Neural cell (in vitro differentiated cells): ENCODE data around the gene DIAPH2. TPM values are rescaled to one million over a fixed set of nuclear protein-coding genes. Genes with fewer than 3 reads are reported as not detected.

Experiments
- H2AFZ ChIP-seq: fragments of 200-600, 300-800 bp; sonication (generic), shearing (Covaris generic); 2 replicates; pipeline ENCODE4 v1.6.0; 2014; ENCODE audit warnings: low read depth, mild to moderate bottlenecking, antibody characterized with exemption, low read length, moderate library complexity
- H3F3A ChIP-seq: fragments of 200-600 bp; shearing (Covaris generic); 2 replicates; pipeline ENCODE4 v1.6.1; 2016; ENCODE audit warnings: mild to moderate bottlenecking, moderate library complexity, mixed read lengths, antibody characterized with exemption, low read length; ENCODE audit not compliant: insufficient read depth, poor library complexity, severe bottlenecking
- H3K27ac ChIP-seq: fragments of 200-600, 300-800 bp; sonication (generic), shearing (Covaris generic); 2 replicates; pipeline ENCODE4 v1.5.1; 2014; ENCODE audit warnings: mild to moderate bottlenecking, low read length, moderate library complexity
- H3K27me3 ChIP-seq: fragments of 300-800, 200-600 bp; sonication (generic), shearing (Covaris generic); 2 replicates; pipeline ENCODE4 v1.6.0; 2014; ENCODE audit warnings: mild to moderate bottlenecking, low read depth, low read length, moderate library complexity; ENCODE audit not compliant: insufficient read depth
- H3K36me3 ChIP-seq: fragments of 300-800, 200-600 bp; sonication (generic), shearing (Covaris generic); 2 replicates; pipeline ENCODE4 v1.5.1; 2014; ENCODE audit warnings: mild to moderate bottlenecking, antibody characterized with exemption, low read length, moderate library complexity; ENCODE audit not compliant: insufficient read depth
- H3K4me2 ChIP-seq: fragments of 300-800, 200-600 bp; sonication (generic), shearing (Covaris generic); 2 replicates; pipeline ENCODE4 v1.6.0; 2014; ENCODE audit warnings: mild to moderate bottlenecking, low read length
- H3K4me3 ChIP-seq: fragments of 300-800, 200-600 bp; sonication (generic), shearing (Covaris generic); 2 replicates; pipeline ENCODE4 v1.5.1; 2014; ENCODE audit warnings: mild to moderate bottlenecking, low read length, moderate library complexity
- H3K79me2 ChIP-seq: fragments of 200-600 bp; shearing (Covaris generic); replicated peaks from 2 replicates; pipeline ENCODE4 v1.6.0; 2014; ENCODE audit warnings: mild to moderate bottlenecking, low read length, moderate library complexity; ENCODE audit not compliant: insufficient read depth
- H3K9ac ChIP-seq: fragments of 300-800, 200-600 bp; sonication (generic), shearing (Covaris generic); 2 replicates; pipeline ENCODE4 v1.6.1; 2016; ENCODE audit warnings: mild to moderate bottlenecking, low read length, mixed read lengths
- H3K9me2 ChIP-seq: fragments of 200-600 bp; shearing (Covaris generic); 2 replicates; pipeline ENCODE4 v1.6.1; 2016; ENCODE audit warnings: mild to moderate bottlenecking, low read length, mixed read lengths; ENCODE audit not compliant: insufficient read depth
- H3K9me3 ChIP-seq: fragments of 200-600, 300-800 bp; sonication (generic), shearing (Covaris generic); 2 replicates; pipeline ENCODE4 v1.6.1; 2016; ENCODE audit warnings: mild to moderate bottlenecking, mixed run types, low read length, moderate library complexity, mixed read lengths
- H4K20me1 ChIP-seq: fragments of 200-600 bp; shearing (Covaris generic); 2 replicates; pipeline ENCODE4 v1.6.1; 2016; ENCODE audit warnings: mild to moderate bottlenecking, mixed run types; ENCODE audit not compliant: insufficient read depth
- EP300 ChIP-seq: fragments of 450-650 bp; conservative IDR thresholded peaks from 2 replicates; pipeline ENCODE4 v1.6.1; 2014; ENCODE audit warnings: antibody characterized with exemption, mild to moderate bottlenecking, moderate library complexity; ENCODE audit not compliant: poor library complexity, severe bottlenecking
- EZH2 ChIP-seq: fragments of 200-600, 300-800 bp; shearing (Covaris generic), sonication (generic); IDR thresholded peaks from 2 replicates; pipeline ENCODE4 v1.6.1; 2014; ENCODE audit warnings: antibody characterized with exemption, low read length, borderline replicate concordance, mild to moderate bottlenecking; ENCODE audit not compliant: insufficient read depth, poor library complexity, severe bottlenecking
- MXI1 ChIP-seq: fragments of 450-650 bp; conservative IDR thresholded peaks from 2 replicates; pipeline ENCODE4 v1.6.1; 2014; ENCODE audit warnings: antibody characterized with exemption, mild to moderate bottlenecking; ENCODE audit not compliant: poor library complexity, severe bottlenecking
- POLR2AphosphoS5 ChIP-seq: IDR thresholded peaks from 2 replicates; pipeline ENCODE4 v1.6.1; 2012
- RAD21 ChIP-seq: fragments of 450-650 bp; conservative IDR thresholded peaks from 2 replicates; pipeline ENCODE4 v1.6.1; 2014; ENCODE audit warnings: antibody characterized with exemption, mild to moderate bottlenecking, moderate library complexity
- SMC3 ChIP-seq: fragments of 450-650 bp; conservative IDR thresholded peaks from 2 replicates; pipeline ENCODE4 v1.6.1; 2014; ENCODE audit warnings: antibody characterized with exemption, mild to moderate bottlenecking, moderate library complexity; ENCODE audit not compliant: poor library complexity
- TAF1 ChIP-seq: IDR thresholded peaks from 2 replicates; pipeline ENCODE4 v1.6.1; 2012; ENCODE audit warnings: low read depth
- polyA plus RNA-seq: library from polyadenylated mRNA; depleted of rRNA; stranded (reverse); fragments of >200 nt; gene quantifications from 2 replicates; pipeline ENCODE4 v1.2.3, GENCODE V29; 2014
- TF ChIP-seq, protein P1 (sequence below): fragments of 450-650 bp; IDR thresholded peaks from 2 replicates; pipeline ENCODE4 v1.5.1; 2014; ENCODE audit warnings: antibody characterized with exemption, mild to moderate bottlenecking, moderate library complexity; ENCODE audit not compliant: poor library complexity, severe bottlenecking
- TF ChIP-seq, protein P2 (sequence below): IDR thresholded peaks from 2 replicates; pipeline ENCODE4 v1.6.1; 2012; ENCODE audit warnings: borderline replicate concordance

Gene DIAPH2
- polyA plus RNA-seq, 1 donor from 2014 or later = 0.07 TPM

DNA sequence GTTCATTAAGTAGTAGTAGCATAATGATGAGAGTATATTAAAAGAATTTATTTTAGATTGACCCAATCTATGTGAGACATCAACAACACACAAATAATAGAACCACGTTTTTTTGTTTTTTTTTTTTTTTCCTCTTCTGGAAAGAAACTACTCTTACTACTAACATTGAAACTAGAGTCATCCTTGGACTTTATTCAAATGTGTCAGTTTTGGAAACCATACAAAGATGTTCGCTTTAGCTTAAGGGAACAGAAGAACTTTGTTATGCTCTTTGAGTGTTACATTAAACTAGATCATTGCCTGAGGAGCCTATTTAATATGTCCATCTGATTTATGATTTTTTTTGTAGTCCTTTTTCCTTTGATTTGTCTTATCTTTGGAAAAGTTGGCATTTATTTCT lies 365.8 kb downstream of the DIAPH2 start:
- no peaks in the 10 kb centered on the region for H3K36me3 ChIP-seq
- TF ChIP-seq EP300 = no peak
- TF ChIP-seq, protein P1, sequence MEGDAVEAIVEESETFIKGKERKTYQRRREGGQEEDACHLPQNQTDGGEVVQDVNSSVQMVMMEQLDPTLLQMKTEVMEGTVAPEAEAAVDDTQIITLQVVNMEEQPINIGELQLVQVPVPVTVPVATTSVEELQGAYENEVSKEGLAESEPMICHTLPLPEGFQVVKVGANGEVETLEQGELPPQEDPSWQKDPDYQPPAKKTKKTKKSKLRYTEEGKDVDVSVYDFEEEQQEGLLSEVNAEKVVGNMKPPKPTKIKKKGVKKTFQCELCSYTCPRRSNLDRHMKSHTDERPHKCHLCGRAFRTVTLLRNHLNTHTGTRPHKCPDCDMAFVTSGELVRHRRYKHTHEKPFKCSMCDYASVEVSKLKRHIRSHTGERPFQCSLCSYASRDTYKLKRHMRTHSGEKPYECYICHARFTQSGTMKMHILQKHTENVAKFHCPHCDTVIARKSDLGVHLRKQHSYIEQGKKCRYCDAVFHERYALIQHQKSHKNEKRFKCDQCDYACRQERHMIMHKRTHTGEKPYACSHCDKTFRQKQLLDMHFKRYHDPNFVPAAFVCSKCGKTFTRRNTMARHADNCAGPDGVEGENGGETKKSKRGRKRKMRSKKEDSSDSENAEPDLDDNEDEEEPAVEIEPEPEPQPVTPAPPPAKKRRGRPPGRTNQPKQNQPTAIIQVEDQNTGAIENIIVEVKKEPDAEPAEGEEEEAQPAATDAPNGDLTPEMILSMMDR = no peak
- TF ChIP-seq POLR2AphosphoS5 = no peak
- TF ChIP-seq RAD21 = no peak
- TF ChIP-seq SMC3 = no peak
- no peak for TF ChIP-seq EZH2
- TF ChIP-seq, protein P2, sequence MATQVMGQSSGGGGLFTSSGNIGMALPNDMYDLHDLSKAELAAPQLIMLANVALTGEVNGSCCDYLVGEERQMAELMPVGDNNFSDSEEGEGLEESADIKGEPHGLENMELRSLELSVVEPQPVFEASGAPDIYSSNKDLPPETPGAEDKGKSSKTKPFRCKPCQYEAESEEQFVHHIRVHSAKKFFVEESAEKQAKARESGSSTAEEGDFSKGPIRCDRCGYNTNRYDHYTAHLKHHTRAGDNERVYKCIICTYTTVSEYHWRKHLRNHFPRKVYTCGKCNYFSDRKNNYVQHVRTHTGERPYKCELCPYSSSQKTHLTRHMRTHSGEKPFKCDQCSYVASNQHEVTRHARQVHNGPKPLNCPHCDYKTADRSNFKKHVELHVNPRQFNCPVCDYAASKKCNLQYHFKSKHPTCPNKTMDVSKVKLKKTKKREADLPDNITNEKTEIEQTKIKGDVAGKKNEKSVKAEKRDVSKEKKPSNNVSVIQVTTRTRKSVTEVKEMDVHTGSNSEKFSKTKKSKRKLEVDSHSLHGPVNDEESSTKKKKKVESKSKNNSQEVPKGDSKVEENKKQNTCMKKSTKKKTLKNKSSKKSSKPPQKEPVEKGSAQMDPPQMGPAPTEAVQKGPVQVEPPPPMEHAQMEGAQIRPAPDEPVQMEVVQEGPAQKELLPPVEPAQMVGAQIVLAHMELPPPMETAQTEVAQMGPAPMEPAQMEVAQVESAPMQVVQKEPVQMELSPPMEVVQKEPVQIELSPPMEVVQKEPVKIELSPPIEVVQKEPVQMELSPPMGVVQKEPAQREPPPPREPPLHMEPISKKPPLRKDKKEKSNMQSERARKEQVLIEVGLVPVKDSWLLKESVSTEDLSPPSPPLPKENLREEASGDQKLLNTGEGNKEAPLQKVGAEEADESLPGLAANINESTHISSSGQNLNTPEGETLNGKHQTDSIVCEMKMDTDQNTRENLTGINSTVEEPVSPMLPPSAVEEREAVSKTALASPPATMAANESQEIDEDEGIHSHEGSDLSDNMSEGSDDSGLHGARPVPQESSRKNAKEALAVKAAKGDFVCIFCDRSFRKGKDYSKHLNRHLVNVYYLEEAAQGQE = no peak
- TF ChIP-seq TAF1 = no peak
- no peak for TF ChIP-seq MXI1
- H3K27me3 ChIP-seq = no peaks in the 10 kb centered on the region
- H3K4me3 ChIP-seq = no peak overlapping the region
- no peaks in the 10 kb centered on the region for H3K9me2 ChIP-seq
- no peaks in the 10 kb centered on the region for H3K9me3 ChIP-seq
- no peak overlapping the region for H3K9ac ChIP-seq
- H3F3A ChIP-seq = no peaks in the 10 kb centered on the region
- H3K4me2 ChIP-seq = no peak overlapping the region
- no peaks in the 10 kb centered on the region for H3K79me2 ChIP-seq
- no peak overlapping the region for H3K27ac ChIP-seq
- H2AFZ ChIP-seq = no peak overlapping the region
- H4K20me1 ChIP-seq = no peaks in the 10 kb centered on the region

DNA sequence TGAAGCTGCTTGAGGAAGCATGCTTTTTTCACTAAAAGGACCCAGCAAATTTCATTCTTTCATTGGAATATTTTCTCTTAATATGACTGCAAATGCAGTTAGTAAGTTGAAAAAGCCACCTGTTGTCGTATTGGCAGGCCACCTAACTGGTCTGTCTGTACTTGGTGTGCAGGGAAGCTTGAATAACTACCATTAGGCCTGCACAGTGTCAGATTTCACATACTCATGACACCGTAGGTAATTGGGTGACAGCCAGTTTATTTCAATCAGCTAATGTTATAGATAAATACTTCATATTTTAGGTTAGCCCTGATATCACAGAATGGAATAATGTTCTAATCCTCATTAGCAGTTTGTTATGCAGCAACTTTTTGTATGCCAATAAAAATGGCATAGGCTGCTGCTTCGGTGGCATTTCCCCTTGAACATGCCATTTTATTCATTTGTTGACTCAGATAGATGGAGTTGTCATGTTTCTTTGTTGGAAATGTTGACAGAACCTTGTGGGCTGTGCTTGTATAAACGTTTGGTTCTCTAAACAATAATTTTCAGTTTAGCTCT lies 372.8 kb downstream of the DIAPH2 start:
- no peak overlapping the region for H3K4me3 ChIP-seq

More for the DNA sequence above, 372.8 kb downstream of the DIAPH2 start:
- Histone ChIP-seq H3K27ac (no peak overlapping the region), H3K9me3 (no peaks in the 10 kb centered on the region), H3K4me2 (no peak overlapping the region), H3K27me3 (no peaks in the 10 kb centered on the region), H3K9me2 (no peaks in the 10 kb centered on the region), H3F3A (no peaks in the 10 kb centered on the region), H2AFZ (no peak overlapping the region), H3K36me3 (no peaks in the 10 kb centered on the region), H3K9ac (no peak overlapping the region), H4K20me1 (no peaks in the 10 kb centered on the region), H3K79me2 (no peaks in the 10 kb centered on the region)
- TF ChIP-seq MXI1 = no peak
- TF ChIP-seq TAF1 = no peak
- TF ChIP-seq, protein P1 = no peak
- TF ChIP-seq RAD21 = no peak
- TF ChIP-seq EZH2 = no peak
- TF ChIP-seq POLR2AphosphoS5 = no peak
- no peak for TF ChIP-seq SMC3
- TF ChIP-seq, protein P2 = no peak
